Nephron (organoid): ENCODE results near the gene CD53.
"Not testable (repeated sequence)": the region's sequence is repeated elsewhere in the genome, so short reads cannot be mapped to it uniquely, and the experiment has no call there.

Experiments used
- H3K27ac Mint-ChIP-seq, 3 experiments: 2 replicates each; pipeline ENCODE4 v1.8.0; 2020; ENCODE audit warnings: mixed read lengths in 3 of 3, mild to moderate bottlenecking in 2 of 3, moderate library complexity in 1 of 3
- H3K27me3 Mint-ChIP-seq: 2 replicates; pipeline ENCODE4 v1.8.0; 2021; ENCODE audit warnings: low read depth, mild to moderate bottlenecking, moderate library complexity, mixed read lengths
- H3K36me3 Mint-ChIP-seq: 2 replicates; pipeline ENCODE4 v1.8.0; 2020; ENCODE audit warnings: low read depth, mixed read lengths
- H3K4me1 Mint-ChIP-seq: 2 replicates; pipeline ENCODE4 v1.8.0; 2020; ENCODE audit warnings: mixed read lengths
- H3K4me3 Mint-ChIP-seq, 3 experiments: 2 replicates each; pipeline ENCODE4 v1.8.0; 2020; ENCODE audit warnings: mild to moderate bottlenecking in 3 of 3, mixed read lengths in 3 of 3, moderate library complexity in 2 of 3
- H3K9me3 Mint-ChIP-seq: 2 replicates; pipeline ENCODE4 v1.8.0; 2020; ENCODE audit warnings: mixed read lengths
- CTCF ChIP-seq, 3 experiments: fragments of 200-600 bp; sonication (generic); IDR thresholded peaks; one replicate each; pipeline ENCODE4 v1.5.0; 2021; ENCODE audit warnings: antibody characterized with exemption in 3 of 3; ENCODE audit not compliant: unreplicated experiment in 3 of 3

Gene CD53

GRCh38 chr1:110850627-110851026 lies 22.3 kb upstream of the CD53 start:
- H3K36me3 Mint-ChIP-seq, result no peaks in the 10 kb centered on the region
- no peaks in the 10 kb centered on the region for H3K9me3 Mint-ChIP-seq
- peaks cover 3% of the 10 kb centered on the region for H3K27me3 Mint-ChIP-seq
- TF ChIP-seq CTCF (IDR thresholded peaks at IDR 0.05; ENCODE audit: unreplicated experiment in 3 of 3), result no peak
- H3K27ac Mint-ChIP-seq, result no peak overlapping the region
- H3K4me1 Mint-ChIP-seq, result no peaks in the 10 kb centered on the region
- H3K4me3 Mint-ChIP-seq, result no peak overlapping the region

- H3K4me1 Mint-ChIP-seq, result no peaks in the 10 kb centered on the region
- H3K27ac Mint-ChIP-seq, result no peak overlapping the region
- no peaks in the 10 kb centered on the region for H3K9me3 Mint-ChIP-seq
- no peak overlapping the region for H3K4me3 Mint-ChIP-seq
- H3K27me3 Mint-ChIP-seq, result peaks cover 3% of the 10 kb centered on the region
- TF ChIP-seq CTCF (IDR thresholded peaks at IDR 0.05; ENCODE audit: unreplicated experiment in 3 of 3), result no peak
- no peaks in the 10 kb centered on the region for H3K36me3 Mint-ChIP-seq
These were observed 19.8 kb upstream of the CD53 start for GRCh38 chr1:110853135-110853534.

GRCh38 chr1:110856410-110856809 lies 16.5 kb upstream of the CD53 start:
- H3K4me1 Mint-ChIP-seq, result no peaks in the 10 kb centered on the region
- no peaks in the 10 kb centered on the region for H3K36me3 Mint-ChIP-seq
- H3K4me3 Mint-ChIP-seq, result no peak overlapping the region
- no peak overlapping the region for H3K27ac Mint-ChIP-seq
- no peaks in the 10 kb centered on the region for H3K27me3 Mint-ChIP-seq
- no peak for TF ChIP-seq CTCF (IDR thresholded peaks at IDR 0.05; ENCODE audit: unreplicated experiment in 3 of 3)
- no peaks in the 10 kb centered on the region for H3K9me3 Mint-ChIP-seq

- Mint-ChIP-seq H3K27ac (no peak overlapping the region), H3K9me3 (peaks cover 3% of the 10 kb centered on the region), H3K27me3 (no peaks in the 10 kb centered on the region), H3K4me1 (no peaks in the 10 kb centered on the region), H3K36me3 (no peaks in the 10 kb centered on the region), H3K4me3 (no peak overlapping the region)
- TF ChIP-seq CTCF (IDR thresholded peaks at IDR 0.05; ENCODE audit: unreplicated experiment in 3 of 3), result no peak
These were observed 14.7 kb upstream of the CD53 start for GRCh38 chr1:110857964-110858948.

- Mint-ChIP-seq H3K36me3 (no peaks in the 10 kb centered on the region), H3K4me3 (no peak overlapping the region), H3K27me3 (no peaks in the 10 kb centered on the region), H3K4me1 (no peaks in the 10 kb centered on the region), H3K27ac (no peak overlapping the region), H3K9me3 (peaks cover 3% of the 10 kb centered on the region)
- no peak for TF ChIP-seq CTCF (IDR thresholded peaks at IDR 0.05; ENCODE audit: unreplicated experiment in 3 of 3)
These were observed 13.9 kb upstream of the CD53 start for GRCh38 chr1:110859062-110859461.

- no peak overlapping the region for H3K4me3 Mint-ChIP-seq
- no peak overlapping the region for H3K27ac Mint-ChIP-seq
- H3K27me3 Mint-ChIP-seq, result no peaks in the 10 kb centered on the region
- H3K36me3 Mint-ChIP-seq, result no peaks in the 10 kb centered on the region
- no peaks in the 10 kb centered on the region for H3K4me1 Mint-ChIP-seq
- no peak for TF ChIP-seq CTCF (IDR thresholded peaks at IDR 0.05; ENCODE audit: unreplicated experiment in 3 of 3)
- peaks cover 3% of the 10 kb centered on the region for H3K9me3 Mint-ChIP-seq
These were observed 12.8 kb upstream of the CD53 start for GRCh38 chr1:110860174-110860573.

GRCh38 chr1:110860620-110861019 lies 12.3 kb upstream of the CD53 start:
- H3K27me3 Mint-ChIP-seq, result not testable (repeated sequence)

GRCh38 chr1:110861942-110862341 lies 11.0 kb upstream of the CD53 start:
- H3K9me3 Mint-ChIP-seq, H3K36me3 Mint-ChIP-seq, H3K4me3 Mint-ChIP-seq, H3K4me1 Mint-ChIP-seq, H3K27ac Mint-ChIP-seq, H3K27me3 Mint-ChIP-seq: not testable (repeated sequence)

More at GRCh38 chr1:110860620-110861019, 12.3 kb upstream of the CD53 start:
- H3K4me1 Mint-ChIP-seq, H3K36me3 Mint-ChIP-seq, H3K27ac Mint-ChIP-seq, H3K4me3 Mint-ChIP-seq, H3K9me3 Mint-ChIP-seq: not testable (repeated sequence)
